ENCODE data around the gene GABRP. TPM values are rescaled to one million over a fixed set of nuclear protein-coding genes. Genes with fewer than 3 reads are reported as not detected.

Gene GABRP
- total and polyA plus RNA-seq, 10 donors: 0.03 to 0.20 TPM; not detected in 8

- intact Hi-C loops (cut with DNase I; ENCODE audit: low total_unique reads): no loop called here
- Histone ChIP-seq H3K4me1 (peaks cover 0 to 1% (median 0%) of the 10 kb centered on the region in 6 donors), H3K27ac (no peak overlapping the region)
Observed at GRCh38 chr5:170738840-170739239, 44.7 kb upstream of the GABRP start.

GRCh38 chr5:170739446-170739845 is 44.1 kb upstream of the GABRP start:
- WGBS, 5 donors: 88 to 98% (median 93%) methylated on average over 4 of the region's 4 CpGs
- Histone ChIP-seq H3K4me1 (peaks cover 0 to 7% (median 4%) of the 10 kb centered on the region in 6 donors), H3K27ac (no peak overlapping the region), H3K36me3 (no peaks in the 10 kb centered on the region), H3K27me3 (replicated peaks in 1 of 7) (peaks cover 0 to 18% (median 4%) of the 10 kb centered on the region in 7 donors), H3K4me3 (no peak overlapping the region), H3K9me3 (peaks cover 0 to 20% (median 16%) of the 10 kb centered on the region in 8 donors)
- intact Hi-C loops (cut with DNase I; ENCODE audit: low total_unique reads): no loop called here
- DNase-seq: no peak
- TF ChIP-seq POLR2AphosphoS5 (IDR thresholded peaks at IDR 0.05): no peak
- TF ChIP-seq CTCF (IDR thresholded peaks at IDR 0.05 in 8 of 11, conservative IDR thresholded peaks at IDR 0.05 in 3 of 11): no peak
- no peak for TF ChIP-seq POLR2A (IDR thresholded peaks at IDR 0.05)

More at GRCh38 chr5:170738840-170739239, 44.7 kb upstream of the GABRP start:
- no peak for TF ChIP-seq POLR2A (IDR thresholded peaks at IDR 0.05)
- TF ChIP-seq POLR2AphosphoS5 (IDR thresholded peaks at IDR 0.05): no peak
- TF ChIP-seq CTCF (IDR thresholded peaks at IDR 0.05 in 8 of 11, conservative IDR thresholded peaks at IDR 0.05 in 3 of 11): no peak
- Histone ChIP-seq H3K27me3 (replicated peaks in 1 of 7) (peaks cover 0 to 12% (median 0%) of the 10 kb centered on the region in 7 donors), H3K4me3 (no peak overlapping the region), H3K9me3 (peaks cover 0 to 26% (median 17%) of the 10 kb centered on the region in 8 donors), H3K36me3 (no peaks in the 10 kb centered on the region)
- DNase-seq: no peak
- 52 to 80% (median 62%) methylated on average over 3 of the region's 3 CpGs for WGBS, 5 donors

DNA sequence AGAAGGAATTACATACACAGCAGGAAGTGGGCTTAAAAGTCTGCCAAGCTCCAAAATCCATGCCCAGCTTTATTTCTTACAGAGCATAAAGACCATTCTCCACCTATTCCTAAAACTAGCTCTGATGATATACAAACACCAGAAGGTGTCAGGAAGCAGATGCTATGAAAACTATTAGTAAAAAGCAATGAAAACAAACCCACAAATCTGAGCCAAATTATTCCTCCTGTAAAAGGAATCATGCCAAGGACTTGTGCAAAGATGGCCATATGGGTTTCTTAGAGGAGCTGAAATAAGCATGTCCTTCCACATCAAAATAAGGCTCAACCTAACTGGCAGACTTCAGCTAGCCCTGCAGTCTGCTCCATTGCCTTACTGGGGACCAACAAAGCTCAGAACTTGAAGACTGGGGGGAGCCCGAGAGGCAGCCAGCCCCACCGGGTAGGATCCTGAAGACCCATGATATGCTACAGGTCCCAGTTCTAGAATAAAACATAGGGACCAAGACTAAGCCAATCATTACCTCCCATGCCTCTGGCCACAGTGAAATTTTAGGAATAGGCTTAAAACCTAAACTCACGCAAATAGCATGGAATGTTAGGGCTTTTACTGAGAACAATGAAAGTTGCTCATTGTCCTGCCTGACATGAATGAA is 42.8 kb upstream of the GABRP start:
- Histone ChIP-seq H3K4me3 (no peak overlapping the region), H3K27me3 (replicated peaks in 1 of 7) (peaks cover 0 to 30% (median 14%) of the 10 kb centered on the region in 7 donors), H3K36me3 (no peaks in the 10 kb centered on the region), H3K27ac (no peak overlapping the region), H3K4me1 (peaks cover 0 to 20% (median 16%) of the 10 kb centered on the region in 6 donors), H3K9me3 (peaks cover 0 to 8% (median 5%) of the 10 kb centered on the region in 8 donors)
- intact Hi-C loops (cut with DNase I; ENCODE audit: low total_unique reads): no loop called here
- WGBS, 5 donors: 66 to 94% (median 80%) methylated on average over 2 to 3 of the region's 3 CpGs
- no peak for TF ChIP-seq CTCF (IDR thresholded peaks at IDR 0.05 in 8 of 11, conservative IDR thresholded peaks at IDR 0.05 in 3 of 11)
- DNase-seq: no peak

DNA sequence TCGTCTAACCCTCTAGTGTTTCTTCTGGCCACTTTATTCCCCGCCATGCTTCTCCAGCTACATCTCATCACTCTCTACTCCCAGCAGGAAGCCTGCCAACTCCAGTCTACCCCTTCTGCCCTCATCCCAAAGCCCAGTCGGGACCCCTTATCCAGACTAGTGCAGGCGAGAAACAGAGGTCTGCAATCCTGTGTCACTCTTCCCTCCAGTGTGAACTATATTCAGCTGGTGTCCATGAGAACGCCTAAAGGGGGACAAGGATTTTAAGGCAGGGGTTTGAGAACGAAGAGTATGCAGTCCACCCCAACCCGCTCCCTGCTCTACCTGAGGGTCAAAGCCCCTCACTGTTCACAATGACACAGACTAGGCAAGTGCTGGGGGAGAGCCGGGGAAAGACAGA is 41.7 kb upstream of the GABRP start:
- no peak overlapping the region for H3K4me3 ChIP-seq
- no peak overlapping the region for H3K27ac ChIP-seq
- H3K36me3 ChIP-seq: no peaks in the 10 kb centered on the region
- DNase-seq: no peak
- peaks cover 0 to 27% (median 21%) of the 10 kb centered on the region in 6 donors for H3K4me1 ChIP-seq
- no peak for TF ChIP-seq CTCF (IDR thresholded peaks at IDR 0.05 in 8 of 11, conservative IDR thresholded peaks at IDR 0.05 in 3 of 11)
- no peak for TF ChIP-seq POLR2A (IDR thresholded peaks at IDR 0.05)
- TF ChIP-seq POLR2AphosphoS5 (IDR thresholded peaks at IDR 0.05): no peak
- H3K9me3 ChIP-seq: no peaks in the 10 kb centered on the region
- intact Hi-C loops (cut with DNase I; ENCODE audit: low total_unique reads): no loop called here
- peaks cover 0 to 42% (median 14%) of the 10 kb centered on the region in 7 donors for H3K27me3 ChIP-seq (replicated peaks in 1 of 7)
- WGBS, 5 donors: 76 to 85% (median 82%) methylated on average over 8 of the region's 8 CpGs

Measured in spleen (tissue), 11 donors.